ELF-1 (cell line): ENCODE data around the gene COL8A1.
"Not testable (repeated sequence)": the region's sequence is repeated elsewhere in the genome, so short reads cannot be mapped to it uniquely, and the experiment has no call there.

ENCODE experiments used
- DNase-seq: peaks from one replicate; pipeline ENCODE4 v3.0.0-alpha.2; 2016; ENCODE audit warnings: low read depth, low spot score

COL8A1 gene

GRCh38 chr3:99708207-99708745 lies 69.9 kb downstream of the COL8A1 start:
- no peak for DNase-seq

GRCh38 chr3:99709686-99710085 lies 71.3 kb downstream of the COL8A1 start:
- no peak for DNase-seq

- no peak for DNase-seq
These were observed 71.7 kb downstream of the COL8A1 start for GRCh38 chr3:99710094-99710493.

GRCh38 chr3:99711351-99711750 lies 73.0 kb downstream of the COL8A1 start:
- DNase-seq = no peak

GRCh38 chr3:99712291-99712954 lies 74.0 kb downstream of the COL8A1 start:
- no peak for DNase-seq

GRCh38 chr3:99713440-99713839 lies 75.0 kb downstream of the COL8A1 start:
- DNase-seq = no peak

GRCh38 chr3:99714146-99714545 lies 75.8 kb downstream of the COL8A1 start:
- no peak for DNase-seq

- DNase-seq = no peak
These were observed 76.2 kb downstream of the COL8A1 start for GRCh38 chr3:99714575-99714974.

GRCh38 chr3:99716463-99716995 lies 78.1 kb downstream of the COL8A1 start:
- DNase-seq = no peak

GRCh38 chr3:99720985-99721632 lies 82.7 kb downstream of the COL8A1 start:
- DNase-seq = no peak

GRCh38 chr3:99721633-99722007 lies 83.2 kb downstream of the COL8A1 start:
- DNase-seq = no peak

- DNase-seq = no peak
These were observed 85.9 kb downstream of the COL8A1 start for GRCh38 chr3:99724276-99724675.

GRCh38 chr3:99730870-99731269 lies 92.5 kb downstream of the COL8A1 start:
- DNase-seq = no peak

GRCh38 chr3:99731499-99731898 lies 93.1 kb downstream of the COL8A1 start:
- no peak for DNase-seq

- not testable (repeated sequence) for DNase-seq
These were observed 102.0 kb downstream of the COL8A1 start for GRCh38 chr3:99740371-99740770.

- no peak for DNase-seq
These were observed 103.2 kb downstream of the COL8A1 start for GRCh38 chr3:99741588-99741987.

- DNase-seq = no peak
These were observed 109.5 kb downstream of the COL8A1 start for GRCh38 chr3:99747915-99748314.

- no peak for DNase-seq
These were observed 113.3 kb downstream of the COL8A1 start for GRCh38 chr3:99751649-99752048.

GRCh38 chr3:99753268-99753975 lies 115.0 kb downstream of the COL8A1 start:
- DNase-seq = peak; percentile 16

GRCh38 chr3:99755831-99756230 lies 117.4 kb downstream of the COL8A1 start:
- no peak for DNase-seq

GRCh38 chr3:99757966-99758365 lies 119.6 kb downstream of the COL8A1 start:
- DNase-seq = no peak

GRCh38 chr3:99758502-99759177 lies 120.2 kb downstream of the COL8A1 start:
- DNase-seq = no peak
